Loucy (cell line): ENCODE data around the gene ARMC12.

Source experiments
- CTCF ChIP-seq: fragments of 200-600 bp; sonication (generic); conservative IDR thresholded peaks from 2 replicates; pipeline ENCODE4 v1.5.1; 2014; ENCODE audit warnings: mild to moderate bottlenecking, antibody characterized with exemption, low read length
- EZH2phosphoT487 ChIP-seq: fragments of 200-600 bp; IDR thresholded peaks from 2 replicates; pipeline ENCODE4 v1.6.1; 2018; ENCODE audit warnings: antibody characterized with exemption, mild to moderate bottlenecking, moderate library complexity, borderline replicate concordance

- TF ChIP-seq CTCF: no peak
- TF ChIP-seq EZH2phosphoT487: no peak
Observed at GRCh38 chr6:35780719-35781118, 43.9 kb downstream of the ARMC12 start, which contains the start of gene CLPSL1.
